DOHH2 (cell line): Measurements from ENCODE around the gene FAM53C.
"Not testable (repeated sequence)": the region's sequence is repeated elsewhere in the genome, so short reads cannot be mapped to it uniquely, and the experiment has no call there.

ENCODE experiments used
- H3F3A ChIP-seq: fragments of 200-600 bp; sonication (generic), shearing (Covaris generic); 2 replicates; pipeline ENCODE4 v1.6.0; 2016; ENCODE audit warnings: antibody characterized with exemption, mild to moderate bottlenecking; ENCODE audit not compliant: control insufficient read depth, insufficient read depth
- H3K27ac ChIP-seq: fragments of 200-600 bp; sonication (generic); 2 replicates; pipeline ENCODE4 v1.5.1; 2014; ENCODE audit warnings: low read depth, mild to moderate bottlenecking, low read length, moderate library complexity
- H3K27me3 ChIP-seq: fragments of 200-600 bp; sonication (generic); 2 replicates; pipeline ENCODE4 v1.6.1; 2014; ENCODE audit warnings: mild to moderate bottlenecking, low read length, mixed read lengths; ENCODE audit not compliant: control insufficient read depth
- H3K36me3 ChIP-seq: fragments of 200-600 bp; sonication (generic); 2 replicates; pipeline ENCODE4 v1.6.1; 2014; ENCODE audit warnings: mild to moderate bottlenecking, low read length, moderate library complexity, mixed read lengths; ENCODE audit not compliant: control insufficient read depth
- H3K4me1 ChIP-seq: fragments of 200-600 bp; sonication (generic); 2 replicates; pipeline ENCODE4 v1.6.1; 2014; ENCODE audit warnings: mild to moderate bottlenecking, low read length, mixed read lengths; ENCODE audit not compliant: control insufficient read depth
- H3K4me2 ChIP-seq: fragments of 200-600 bp; sonication (generic); 2 replicates; pipeline ENCODE4 v1.6.0; 2014; ENCODE audit warnings: mild to moderate bottlenecking, low read length, moderate library complexity
- H3K4me3 ChIP-seq: fragments of 200-600 bp; sonication (generic); 2 replicates; pipeline ENCODE4 v1.5.1; 2014; ENCODE audit warnings: mild to moderate bottlenecking, low read length, mixed read lengths
- H3K79me2 ChIP-seq: fragments of 200-600 bp; sonication (generic); 2 replicates; pipeline ENCODE4 v1.6.1; 2014; ENCODE audit warnings: mild to moderate bottlenecking, low read length, mixed read lengths; ENCODE audit not compliant: control insufficient read depth
- H3K9me2 ChIP-seq: fragments of 200-600 bp; sonication (generic); replicated peaks from 2 replicates; pipeline ENCODE4 v1.6.1; 2014; ENCODE audit warnings: mild to moderate bottlenecking, low read length, mixed read lengths; ENCODE audit not compliant: control insufficient read depth
- H3K9me3 ChIP-seq: fragments of 200-600 bp; sonication (generic); 2 replicates; pipeline ENCODE4 v1.6.1; 2014; ENCODE audit warnings: antibody characterized with exemption, low read length, mixed read lengths; ENCODE audit not compliant: control insufficient read depth, insufficient read depth
- H4K20me1 ChIP-seq: fragments of 200-600 bp; sonication (generic); 2 replicates; pipeline ENCODE4 v1.6.0; 2014; ENCODE audit warnings: low read depth, mild to moderate bottlenecking, antibody characterized with exemption, low read length, moderate library complexity; ENCODE audit not compliant: control insufficient read depth, insufficient read depth
- CTCF ChIP-seq: fragments of 200-600 bp; sonication (generic); IDR thresholded peaks from one replicate; pipeline ENCODE4 v1.5.1; 2014; ENCODE audit warnings: antibody characterized with exemption, mild to moderate bottlenecking, low read depth, low read length; ENCODE audit not compliant: poor library complexity, severe bottlenecking
- EZH2phosphoT487 ChIP-seq: fragments of 200-600 bp; sonication (generic); IDR thresholded peaks from 2 replicates; pipeline ENCODE4 v1.6.1; 2017; ENCODE audit warnings: borderline replicate concordance, mild to moderate bottlenecking, antibody characterized with exemption, low read length, moderate library complexity, mixed read lengths

Gene FAM53C

GRCh38 chr5:138305797-138306196 is 32.3 kb upstream of the FAM53C start:
- no peaks in the 10 kb centered on the region for H3K4me1 ChIP-seq
- H3K9me3 ChIP-seq = no peaks in the 10 kb centered on the region
- no peak overlapping the region for H3K27ac ChIP-seq
- no peaks in the 10 kb centered on the region for H3K79me2 ChIP-seq
- no peak overlapping the region for H3K4me3 ChIP-seq
- no peak for TF ChIP-seq EZH2phosphoT487
- TF ChIP-seq CTCF = no peak
- H4K20me1 ChIP-seq = no peaks in the 10 kb centered on the region
- no peaks in the 10 kb centered on the region for H3K27me3 ChIP-seq
- H3K4me2 ChIP-seq = no peak overlapping the region
- no peaks in the 10 kb centered on the region for H3K9me2 ChIP-seq
- H3F3A ChIP-seq = no peaks in the 10 kb centered on the region
- H3K36me3 ChIP-seq = peaks cover 3% of the 10 kb centered on the region; the same call in 1 of the 2 replicates

GRCh38 chr5:138315751-138316278 is 22.3 kb upstream of the FAM53C start:
- no peaks in the 10 kb centered on the region for H3F3A ChIP-seq
- no peak overlapping the region for H3K27ac ChIP-seq
- no peaks in the 10 kb centered on the region for H3K27me3 ChIP-seq
- H3K36me3 ChIP-seq = peaks cover 36% of the 10 kb centered on the region
- no peak for TF ChIP-seq CTCF
- no peaks in the 10 kb centered on the region for H3K79me2 ChIP-seq
- H3K4me3 ChIP-seq = no peak overlapping the region
- H3K4me1 ChIP-seq = no peaks in the 10 kb centered on the region
- no peaks in the 10 kb centered on the region for H3K9me3 ChIP-seq
- no peak overlapping the region for H3K4me2 ChIP-seq
- H4K20me1 ChIP-seq = no peaks in the 10 kb centered on the region
- no peaks in the 10 kb centered on the region for H3K9me2 ChIP-seq

GRCh38 chr5:138316355-138316754 is 21.7 kb upstream of the FAM53C start:
- no peaks in the 10 kb centered on the region for H3F3A ChIP-seq
- no peak overlapping the region for H3K4me3 ChIP-seq
- TF ChIP-seq CTCF = no peak
- TF ChIP-seq EZH2phosphoT487 = no peak
- H4K20me1 ChIP-seq = no peaks in the 10 kb centered on the region
- no peaks in the 10 kb centered on the region for H3K4me1 ChIP-seq
- no peaks in the 10 kb centered on the region for H3K27me3 ChIP-seq
- H3K9me2 ChIP-seq = no peaks in the 10 kb centered on the region
- peaks cover 36% of the 10 kb centered on the region for H3K36me3 ChIP-seq
- H3K9me3 ChIP-seq = no peaks in the 10 kb centered on the region
- no peak overlapping the region for H3K27ac ChIP-seq
- H3K79me2 ChIP-seq = no peaks in the 10 kb centered on the region
- H3K4me2 ChIP-seq = no peak overlapping the region

- H4K20me1 ChIP-seq, H3K27ac ChIP-seq, H3K27me3 ChIP-seq, H3K9me3 ChIP-seq, H3F3A ChIP-seq, H3K79me2 ChIP-seq, H3K4me3 ChIP-seq, H3K4me1 ChIP-seq, H3K9me2 ChIP-seq, H3K4me2 ChIP-seq: not testable (repeated sequence)
- H3K36me3 ChIP-seq = peaks cover 31% of the 10 kb centered on the region
Observed at GRCh38 chr5:138318211-138318610, 19.9 kb upstream of the FAM53C start.
